HepG2 (cell line): ENCODE results near the gene IL22RA1. TPM values are rescaled to one million over a fixed set of nuclear protein-coding genes. Genes with fewer than 3 reads are reported as not detected.

Source experiments
- GATA4 ChIP-seq: sonication (generic); IDR thresholded peaks from 2 replicates; pipeline ENCODE4 v1.6.1; 2016; ENCODE audit warnings: antibody characterized with exemption, low read depth, borderline replicate concordance
- HMGA1 ChIP-seq: sonication (generic); formaldehyde crosslinking; conservative IDR thresholded peaks from 2 replicates; pipeline ENCODE4 v1.4.0; 2020; ENCODE audit warnings: missing genetic modification reagents
- HNF4G ChIP-seq, 2 experiments: sonication (generic) in 1 of 2; formaldehyde crosslinking in 1 of 2; IDR thresholded peaks; 2 replicates each; pipeline versions ENCODE4 v1.4.0 to v1.6.1; 2011 to 2020; ENCODE audit warnings: borderline replicate concordance in 2 of 2, low read depth in 2 of 2, mild to moderate bottlenecking in 2 of 2, low read length in 1 of 2, missing genetic modification reagents in 1 of 2, moderate library complexity in 1 of 2
- PLSCR1 ChIP-seq: sonication (generic); formaldehyde crosslinking; IDR thresholded peaks from 2 replicates; pipeline ENCODE4 v1.5.0; 2020; ENCODE audit warnings: missing genetic modification reagents, mild to moderate bottlenecking, borderline replicate concordance
- RARA ChIP-seq: IDR thresholded peaks from 2 replicates; pipeline ENCODE4 v1.6.1; 2016; ENCODE audit warnings: missing genetic modification reagents, missing compliant biosample characterization
- SYNCRIP ChIP-seq: fragments of 200-400 bp; formaldehyde crosslinking; IDR thresholded peaks from 2 replicates; pipeline ENCODE4 v1.6.1; 2018; ENCODE audit warnings: mild to moderate bottlenecking, low read depth, low read length; ENCODE audit not compliant: insufficient read depth
- THYN1 ChIP-seq: sonication (generic); formaldehyde crosslinking; IDR thresholded peaks from 2 replicates; pipeline ENCODE4 v1.8.1; 2023; ENCODE audit warnings: low read depth, mild to moderate bottlenecking, moderate library complexity, missing genetic modification reagents, borderline replicate concordance
- ZNF205 ChIP-seq: IDR thresholded peaks from 2 replicates; pipeline ENCODE4 v1.6.1; 2018; ENCODE audit warnings: missing biosample characterization, missing genetic modification reagents
- ZNF274 ChIP-seq: sonication (generic); formaldehyde crosslinking; IDR thresholded peaks from 2 replicates; pipeline ENCODE4 v1.5.1; 2020; ENCODE audit warnings: mild to moderate bottlenecking, missing genetic modification reagents
- ZNF292 ChIP-seq: sonication (generic); formaldehyde crosslinking; IDR thresholded peaks from 2 replicates; pipeline ENCODE4 v1.8.1; 2022; ENCODE audit warnings: mild to moderate bottlenecking, low read depth, missing genetic modification reagents, borderline replicate concordance
- ZNF3 ChIP-seq: IDR thresholded peaks from 2 replicates; pipeline ENCODE4 v1.7.0; 2017; ENCODE audit warnings: inconsistent platforms
- ZNF644 ChIP-seq: IDR thresholded peaks from 2 replicates; pipeline ENCODE4 v1.6.1; 2016; ENCODE audit warnings: low read depth
- polyA plus RNA-seq, 8 experiments: library from polyadenylated mRNA; depleted of rRNA in 3 of 8; stranded (reverse) in 7 of 8; unstranded in 1 of 8; fragments of >200 nt; fragmentation: Illumina TruSeq in 4 of 8; extraction: Trizol in 4 of 8; gene quantifications; 2 replicates each; pipeline versions ENCODE4 v1.2.1 to v1.2.3, GENCODE V29; 2011 to 2016; ENCODE audit warnings: low read depth in 4 of 8, missing spikeins in 1 of 8, mixed read lengths in 1 of 8; ENCODE audit not compliant: insufficient read depth in 1 of 8
- total RNA-seq, 5 experiments: library from RNA; depleted of rRNA; stranded (reverse); fragments of >200 nt; fragmentation: Illumina TruSeq; extraction: Trizol; gene quantifications; 2 replicates each; pipeline ENCODE4 v1.2.3, GENCODE V29; 2016; ENCODE audit warnings: low read depth in 1 of 5
- TF ChIP-seq, protein P1 (sequence below): sonication (generic); formaldehyde crosslinking; IDR thresholded peaks from 2 replicates; pipeline ENCODE4 v1.4.0; 2020; ENCODE audit warnings: missing genetic modification reagents
- TF ChIP-seq, protein P2 (sequence below): sonication (generic); formaldehyde crosslinking; IDR thresholded peaks from 2 replicates; pipeline ENCODE4 v1.9.0; 2022; ENCODE audit warnings: low read depth, missing genetic modification reagents
- TF ChIP-seq, protein P3 (sequence below): sonication (generic); formaldehyde crosslinking; IDR thresholded peaks from 2 replicates; pipeline ENCODE4 v1.5.0; 2020; ENCODE audit warnings: missing genetic modification reagents
- TF ChIP-seq, protein P4 (sequence below): sonication (generic); formaldehyde crosslinking; IDR thresholded peaks from 2 replicates; pipeline ENCODE4 v1.4.0; 2020; ENCODE audit warnings: mild to moderate bottlenecking, missing genetic modification reagents
- TF ChIP-seq, protein P5 (sequence below): sonication (generic); formaldehyde crosslinking; IDR thresholded peaks from 2 replicates; pipeline ENCODE4 v1.4.0; 2020; ENCODE audit warnings: mild to moderate bottlenecking, missing genetic modification reagents

The IL22RA1 gene
- total and polyA plus RNA-seq, 2 of the 13 experiments (the other 11 are each of a cell fraction or from before 2014, with no cell fraction given) = 4.4 to 10.2 TPM

DNA sequence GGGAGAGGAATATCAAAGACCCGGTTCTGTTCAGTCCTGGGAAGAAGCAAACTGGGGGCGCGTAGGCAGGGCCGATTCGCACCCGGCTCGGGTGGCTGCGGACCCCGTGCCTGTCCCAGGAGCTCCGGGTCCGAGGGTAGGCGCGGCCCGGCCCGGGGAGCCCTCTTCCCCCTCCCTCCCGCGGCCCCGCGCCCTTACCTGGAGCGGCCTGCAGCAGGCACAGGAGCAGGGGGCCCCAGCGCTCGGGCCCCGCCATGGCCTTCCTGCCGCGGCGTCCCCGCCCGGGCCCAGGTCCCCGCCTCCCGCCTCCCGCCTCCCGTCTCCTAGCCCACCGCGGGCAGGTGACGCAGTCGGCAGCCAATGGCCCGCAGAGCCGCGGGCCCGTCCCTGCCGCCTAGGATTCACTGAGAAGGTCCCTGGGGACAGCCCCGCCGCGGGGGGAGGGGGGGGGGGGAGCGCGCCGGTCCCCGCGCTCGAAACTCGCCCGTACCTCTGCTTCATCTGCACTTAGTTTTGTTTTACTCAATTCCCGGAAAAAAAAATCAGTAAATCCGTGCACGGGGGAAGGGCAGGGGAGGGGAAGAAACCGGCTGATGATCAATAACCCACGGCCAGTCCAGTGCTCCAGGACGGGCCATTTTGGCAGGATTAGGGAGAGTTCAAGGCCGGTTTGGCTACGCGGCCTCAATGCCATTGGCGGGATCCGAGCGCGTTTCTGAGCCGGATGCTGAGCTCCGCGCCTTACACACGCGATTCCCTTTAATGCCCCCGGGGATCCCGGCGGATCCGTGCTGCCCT, 44.3 kb upstream of the IL22RA1 start, which contains the start of gene IFNLR1 (continued):
- TF ChIP-seq SYNCRIP = no peak
- no peak for TF ChIP-seq GATA4
- TF ChIP-seq HMGA1 (CRISPR knock-in tag) = no peak
- TF ChIP-seq ZNF292 = peak; percentile 43; the same call in 1 of the 2 replicates
- TF ChIP-seq, protein P1, sequence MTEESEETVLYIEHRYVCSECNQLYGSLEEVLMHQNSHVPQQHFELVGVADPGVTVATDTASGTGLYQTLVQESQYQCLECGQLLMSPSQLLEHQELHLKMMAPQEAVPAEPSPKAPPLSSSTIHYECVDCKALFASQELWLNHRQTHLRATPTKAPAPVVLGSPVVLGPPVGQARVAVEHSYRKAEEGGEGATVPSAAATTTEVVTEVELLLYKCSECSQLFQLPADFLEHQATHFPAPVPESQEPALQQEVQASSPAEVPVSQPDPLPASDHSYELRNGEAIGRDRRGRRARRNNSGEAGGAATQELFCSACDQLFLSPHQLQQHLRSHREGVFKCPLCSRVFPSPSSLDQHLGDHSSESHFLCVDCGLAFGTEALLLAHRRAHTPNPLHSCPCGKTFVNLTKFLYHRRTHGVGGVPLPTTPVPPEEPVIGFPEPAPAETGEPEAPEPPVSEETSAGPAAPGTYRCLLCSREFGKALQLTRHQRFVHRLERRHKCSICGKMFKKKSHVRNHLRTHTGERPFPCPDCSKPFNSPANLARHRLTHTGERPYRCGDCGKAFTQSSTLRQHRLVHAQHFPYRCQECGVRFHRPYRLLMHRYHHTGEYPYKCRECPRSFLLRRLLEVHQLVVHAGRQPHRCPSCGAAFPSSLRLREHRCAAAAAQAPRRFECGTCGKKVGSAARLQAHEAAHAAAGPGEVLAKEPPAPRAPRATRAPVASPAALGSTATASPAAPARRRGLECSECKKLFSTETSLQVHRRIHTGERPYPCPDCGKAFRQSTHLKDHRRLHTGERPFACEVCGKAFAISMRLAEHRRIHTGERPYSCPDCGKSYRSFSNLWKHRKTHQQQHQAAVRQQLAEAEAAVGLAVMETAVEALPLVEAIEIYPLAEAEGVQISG (CRISPR knock-in tag) = peak; percentile 34; the same call in 1 of the 2 replicates
- peak; percentile 20; the same call in 1 of the 2 replicates for TF ChIP-seq ZNF3 (CRISPR knock-in tag)
- TF ChIP-seq, protein P2, sequence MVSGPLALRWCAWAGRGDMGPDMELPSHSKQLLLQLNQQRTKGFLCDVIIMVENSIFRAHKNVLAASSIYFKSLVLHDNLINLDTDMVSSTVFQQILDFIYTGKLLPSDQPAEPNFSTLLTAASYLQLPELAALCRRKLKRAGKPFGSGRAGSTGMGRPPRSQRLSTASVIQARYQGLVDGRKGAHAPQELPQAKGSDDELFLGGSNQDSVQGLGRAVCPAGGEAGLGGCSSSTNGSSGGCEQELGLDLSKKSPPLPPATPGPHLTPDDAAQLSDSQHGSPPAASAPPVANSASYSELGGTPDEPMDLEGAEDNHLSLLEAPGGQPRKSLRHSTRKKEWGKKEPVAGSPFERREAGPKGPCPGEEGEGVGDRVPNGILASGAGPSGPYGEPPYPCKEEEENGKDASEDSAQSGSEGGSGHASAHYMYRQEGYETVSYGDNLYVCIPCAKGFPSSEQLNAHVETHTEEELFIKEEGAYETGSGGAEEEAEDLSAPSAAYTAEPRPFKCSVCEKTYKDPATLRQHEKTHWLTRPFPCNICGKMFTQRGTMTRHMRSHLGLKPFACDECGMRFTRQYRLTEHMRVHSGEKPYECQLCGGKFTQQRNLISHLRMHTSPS (CRISPR knock-in tag) = no peak
- TF ChIP-seq ZNF274 (CRISPR knock-in tag) = no peak
- TF ChIP-seq, protein P3, sequence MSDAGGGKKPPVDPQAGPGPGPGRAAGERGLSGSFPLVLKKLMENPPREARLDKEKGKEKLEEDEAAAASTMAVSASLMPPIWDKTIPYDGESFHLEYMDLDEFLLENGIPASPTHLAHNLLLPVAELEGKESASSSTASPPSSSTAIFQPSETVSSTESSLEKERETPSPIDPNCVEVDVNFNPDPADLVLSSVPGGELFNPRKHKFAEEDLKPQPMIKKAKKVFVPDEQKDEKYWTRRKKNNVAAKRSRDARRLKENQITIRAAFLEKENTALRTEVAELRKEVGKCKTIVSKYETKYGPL (CRISPR knock-in tag) = no peak
- TF ChIP-seq ZNF205 (CRISPR knock-in tag) = no peak
- no peak for TF ChIP-seq HNF4G (IDR thresholded peaks at IDR 0.05; ENCODE audit: borderline replicate concordance, low read depth, low read length)
- no peak for TF ChIP-seq HNF4G (CRISPR knock-in tag; IDR thresholded peaks at IDR 0.05; ENCODE audit: borderline replicate concordance, low read depth)
- peak; percentile 75 for TF ChIP-seq RARA (CRISPR knock-in tag)
- TF ChIP-seq, protein P4, sequence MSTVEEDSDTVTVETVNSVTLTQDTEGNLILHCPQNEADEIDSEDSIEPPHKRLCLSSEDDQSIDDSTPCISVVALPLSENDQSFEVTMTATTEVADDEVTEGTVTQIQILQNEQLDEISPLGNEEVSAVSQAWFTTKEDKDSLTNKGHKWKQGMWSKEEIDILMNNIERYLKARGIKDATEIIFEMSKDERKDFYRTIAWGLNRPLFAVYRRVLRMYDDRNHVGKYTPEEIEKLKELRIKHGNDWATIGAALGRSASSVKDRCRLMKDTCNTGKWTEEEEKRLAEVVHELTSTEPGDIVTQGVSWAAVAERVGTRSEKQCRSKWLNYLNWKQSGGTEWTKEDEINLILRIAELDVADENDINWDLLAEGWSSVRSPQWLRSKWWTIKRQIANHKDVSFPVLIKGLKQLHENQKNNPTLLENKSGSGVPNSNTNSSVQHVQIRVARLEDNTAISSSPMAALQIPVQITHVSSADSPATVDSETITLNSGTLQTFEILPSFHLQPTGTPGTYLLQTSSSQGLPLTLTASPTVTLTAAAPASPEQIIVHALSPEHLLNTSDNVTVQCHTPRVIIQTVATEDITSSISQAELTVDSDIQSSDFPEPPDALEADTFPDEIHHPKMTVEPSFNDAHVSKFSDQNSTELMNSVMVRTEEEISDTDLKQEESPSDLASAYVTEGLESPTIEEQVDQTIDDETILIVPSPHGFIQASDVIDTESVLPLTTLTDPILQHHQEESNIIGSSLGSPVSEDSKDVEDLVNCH (CRISPR knock-in tag) = no peak
- no peak for TF ChIP-seq PLSCR1 (CRISPR knock-in tag)
- TF ChIP-seq, protein P5, sequence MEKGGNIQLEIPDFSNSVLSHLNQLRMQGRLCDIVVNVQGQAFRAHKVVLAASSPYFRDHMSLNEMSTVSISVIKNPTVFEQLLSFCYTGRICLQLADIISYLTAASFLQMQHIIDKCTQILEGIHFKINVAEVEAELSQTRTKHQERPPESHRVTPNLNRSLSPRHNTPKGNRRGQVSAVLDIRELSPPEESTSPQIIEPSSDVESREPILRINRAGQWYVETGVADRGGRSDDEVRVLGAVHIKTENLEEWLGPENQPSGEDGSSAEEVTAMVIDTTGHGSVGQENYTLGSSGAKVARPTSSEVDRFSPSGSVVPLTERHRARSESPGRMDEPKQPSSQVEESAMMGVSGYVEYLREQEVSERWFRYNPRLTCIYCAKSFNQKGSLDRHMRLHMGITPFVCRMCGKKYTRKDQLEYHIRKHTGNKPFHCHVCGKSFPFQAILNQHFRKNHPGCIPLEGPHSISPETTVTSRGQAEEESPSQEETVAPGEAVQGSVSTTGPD (CRISPR knock-in tag) = peak; percentile 68; the same call in 1 of the 2 replicates
- TF ChIP-seq THYN1 (CRISPR knock-in tag) = no peak
- TF ChIP-seq ZNF644 (CRISPR knock-in tag) = 0 out of 2 replicates have a peak, but pooled peaks have one; percentile 10
